ENCODE results near the gene FAM234A.

GRCh38 chr16:279531-279930, 44.9 kb downstream of the FAM234A start:
- TF ChIP-seq EP300 (IDR thresholded peaks at IDR 0.05), result no peak
- no peak for TF ChIP-seq CTCF (IDR thresholded peaks at IDR 0.05)

All from stomach (tissue), 4 donors.